Gastroesophageal sphincter (tissue), 4 donors: ENCODE data around the gene FZR1. TPM values are rescaled to one million over a fixed set of nuclear protein-coding genes. Genes with fewer than 3 reads are reported as not detected.

ENCODE experiments used
- ATAC-seq: fragments of 150-250 bp; one replicate; pipeline ENCODE4 v1.9.1; 2016; ENCODE audit warnings: mild to moderate bottlenecking, moderate library complexity
- H3K27ac ChIP-seq, 4 donors: fragments of 200-600 bp; sonication (generic) in 3 of 4; 1 replicate in 3 of 4; 2 replicates in 1 of 4; pipeline ENCODE4 v1.5.1; 2016 to 2019
- H3K27me3 ChIP-seq: fragments of 200-600 bp; sonication (generic); one replicate; pipeline ENCODE4 v1.5.1; 2019
- H3K36me3 ChIP-seq, 2 donors: fragments of 200-600 bp; sonication (generic); one replicate each; pipeline ENCODE4 v1.5.1; 2019; ENCODE audit warnings: control low read depth in 1 of 2
- H3K4me1 ChIP-seq, 3 donors: fragments of 200-600 bp; sonication (generic); 1 replicate in 2 of 3; 2 replicates in 1 of 3; pipeline ENCODE4 v1.5.1; 2016 to 2019; ENCODE audit warnings: control low read depth in 2 of 3
- H3K4me3 ChIP-seq, 2 donors: fragments of 200-600 bp; sonication (generic); one replicate each; pipeline ENCODE4 v1.5.1; 2019; ENCODE audit warnings: mild to moderate bottlenecking in 1 of 2, moderate library complexity in 1 of 2
- H3K9me3 ChIP-seq, 3 donors: fragments of 200-600 bp; sonication (generic); one replicate each; pipeline ENCODE4 v1.5.1; 2017 to 2019; ENCODE audit warnings: control low read depth in 2 of 3
- EP300 ChIP-seq: sonication (generic); formaldehyde crosslinking; IDR thresholded peaks from one replicate; pipeline ENCODE4 v1.6.1; 2017; ENCODE audit warnings: antibody characterized with exemption, mild to moderate bottlenecking
- POLR2A ChIP-seq, 2 donors: fragments of 450-650 bp; IDR thresholded peaks; one replicate each; pipeline ENCODE4 v1.6.1; 2017; ENCODE audit warnings: antibody characterized with exemption in 2 of 2, mild to moderate bottlenecking in 2 of 2, moderate library complexity in 1 of 2
- POLR2AphosphoS5 ChIP-seq: sonication (generic); formaldehyde crosslinking; IDR thresholded peaks from one replicate; pipeline ENCODE4 v1.6.1; 2017; ENCODE audit warnings: antibody characterized with exemption
- WGBS, 2 donors: methylation state at CpG; one replicate each; pipeline ENCODE4 v1.1.5; 2018; ENCODE audit warnings: low coverage in 1 of 2; 5-methylcytosine and 5-hydroxymethylcytosine counted together
- total RNA-seq, 4 donors: library from RNA; depleted of rRNA; stranded (reverse); fragments of >200 nt; gene quantifications; one replicate each; pipeline ENCODE4 v1.1.0, GENCODE V29; 2016
- TF ChIP-seq, protein P1 (sequence below), 4 experiments: fragments of 200-600 bp in 2 of 4; fragments of 450-650 bp in 2 of 4; sonication (generic) in 1 of 4; IDR thresholded peaks; one replicate each; pipeline ENCODE4 v1.5.1; 2017 to 2019; ENCODE audit warnings: antibody characterized with exemption in 4 of 4, mild to moderate bottlenecking in 2 of 4, moderate library complexity in 2 of 4

The FZR1 gene
- total RNA-seq, 4 donors from 2014 or later = 17.6 to 32.9 (median 23.0) TPM

- 51% methylated on average over 3 of the region's 15 CpGs; no CpG with 5 or more reads in 1 of the 2 donors for WGBS, 2 donors
- no peak for TF ChIP-seq EP300
- TF ChIP-seq, protein P1, sequence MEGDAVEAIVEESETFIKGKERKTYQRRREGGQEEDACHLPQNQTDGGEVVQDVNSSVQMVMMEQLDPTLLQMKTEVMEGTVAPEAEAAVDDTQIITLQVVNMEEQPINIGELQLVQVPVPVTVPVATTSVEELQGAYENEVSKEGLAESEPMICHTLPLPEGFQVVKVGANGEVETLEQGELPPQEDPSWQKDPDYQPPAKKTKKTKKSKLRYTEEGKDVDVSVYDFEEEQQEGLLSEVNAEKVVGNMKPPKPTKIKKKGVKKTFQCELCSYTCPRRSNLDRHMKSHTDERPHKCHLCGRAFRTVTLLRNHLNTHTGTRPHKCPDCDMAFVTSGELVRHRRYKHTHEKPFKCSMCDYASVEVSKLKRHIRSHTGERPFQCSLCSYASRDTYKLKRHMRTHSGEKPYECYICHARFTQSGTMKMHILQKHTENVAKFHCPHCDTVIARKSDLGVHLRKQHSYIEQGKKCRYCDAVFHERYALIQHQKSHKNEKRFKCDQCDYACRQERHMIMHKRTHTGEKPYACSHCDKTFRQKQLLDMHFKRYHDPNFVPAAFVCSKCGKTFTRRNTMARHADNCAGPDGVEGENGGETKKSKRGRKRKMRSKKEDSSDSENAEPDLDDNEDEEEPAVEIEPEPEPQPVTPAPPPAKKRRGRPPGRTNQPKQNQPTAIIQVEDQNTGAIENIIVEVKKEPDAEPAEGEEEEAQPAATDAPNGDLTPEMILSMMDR (IDR thresholded peaks at IDR 0.05) = no peak
- no peak for TF ChIP-seq POLR2A (IDR thresholded peaks at IDR 0.05)
- TF ChIP-seq POLR2AphosphoS5 = no peak
- peaks cover 0 to 35% of the 10 kb centered on the region in 2 donors for H3K36me3 ChIP-seq
- H3K4me1 ChIP-seq = peaks cover 0 to 68% (median 0%) of the 10 kb centered on the region in 3 donors
- no peak overlapping the region for H3K4me3 ChIP-seq
- no peaks in the 10 kb centered on the region for H3K27me3 ChIP-seq
- H3K27ac ChIP-seq = no peak overlapping the region
- ATAC-seq = no peak
- H3K9me3 ChIP-seq = no peaks in the 10 kb centered on the region
These were observed 10.6 kb downstream of the FZR1 start for GRCh38 chr19:3516675-3517207.

GRCh38 chr19:3517638-3518037, 11.5 kb downstream of the FZR1 start:
- H3K9me3 ChIP-seq = no peaks in the 10 kb centered on the region
- no peak overlapping the region for H3K27ac ChIP-seq
- no peak for TF ChIP-seq EP300
- no peak for TF ChIP-seq POLR2A (IDR thresholded peaks at IDR 0.05)
- TF ChIP-seq, protein P1 (IDR thresholded peaks at IDR 0.05) = no peak
- no peak for TF ChIP-seq POLR2AphosphoS5
- ATAC-seq = no peak
- H3K36me3 ChIP-seq = peaks cover 0 to 39% of the 10 kb centered on the region in 2 donors
- H3K4me1 ChIP-seq = peaks cover 0 to 59% (median 0%) of the 10 kb centered on the region in 3 donors
- H3K4me3 ChIP-seq = no peak overlapping the region
- 73 to 79% methylated on average over 2 of the region's 2 CpGs for WGBS, 2 donors
- no peaks in the 10 kb centered on the region for H3K27me3 ChIP-seq

DNA sequence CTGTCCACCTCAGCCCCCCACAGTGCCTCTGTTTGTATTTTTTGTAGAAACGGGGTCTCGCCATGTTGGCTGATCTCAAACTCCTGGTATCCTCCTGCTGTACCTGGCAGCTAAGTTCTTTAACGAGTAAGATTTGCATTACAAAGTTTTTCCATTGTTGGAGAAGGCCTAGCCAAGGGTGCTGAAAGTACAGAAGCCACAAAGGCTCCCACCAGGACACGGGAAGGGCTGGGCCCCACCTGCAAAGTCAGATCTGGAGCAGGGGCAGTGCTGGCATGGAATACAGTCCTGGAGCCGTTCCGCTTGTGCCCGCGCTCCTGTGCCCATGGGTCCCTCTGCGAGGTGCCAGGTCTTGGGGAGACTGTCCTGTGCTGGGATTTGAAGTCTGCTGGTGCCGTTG, 12.1 kb downstream of the FZR1 start:
- Histone ChIP-seq H3K27me3 (no peaks in the 10 kb centered on the region), H3K9me3 (no peaks in the 10 kb centered on the region), H3K4me1 (peaks cover 0 to 52% (median 0%) of the 10 kb centered on the region in 3 donors), H3K4me3 (no peak overlapping the region), H3K27ac (no peak overlapping the region), H3K36me3 (peaks cover 0 to 45% of the 10 kb centered on the region in 2 donors)
- no peak for ATAC-seq
- TF ChIP-seq POLR2AphosphoS5 (no peak), EP300 (no peak), POLR2A (IDR thresholded peaks at IDR 0.05) (no peak)
- TF ChIP-seq, protein P1 (IDR thresholded peaks at IDR 0.05) = no peak
- 60 to 66% methylated on average over 4 to 5 of the region's 10 CpGs for WGBS, 2 donors

GRCh38 chr19:3518659-3519058, 12.5 kb downstream of the FZR1 start:
- no peaks in the 10 kb centered on the region for H3K9me3 ChIP-seq
- no peak for ATAC-seq
- no peak overlapping the region for H3K27ac ChIP-seq
- H3K36me3 ChIP-seq = peaks cover 0 to 49% of the 10 kb centered on the region in 2 donors
- no peak overlapping the region for H3K4me3 ChIP-seq
- 92% methylated on average over 2 of the region's 2 CpGs; no CpG with 5 or more reads in 1 of the 2 donors for WGBS, 2 donors
- TF ChIP-seq POLR2AphosphoS5 = no peak
- TF ChIP-seq POLR2A (IDR thresholded peaks at IDR 0.05) = no peak
- TF ChIP-seq EP300 = no peak
- TF ChIP-seq, protein P1 (IDR thresholded peaks at IDR 0.05) = no peak
- no peaks in the 10 kb centered on the region for H3K27me3 ChIP-seq
- H3K4me1 ChIP-seq = peaks cover 0 to 48% (median 0%) of the 10 kb centered on the region in 3 donors

- Histone ChIP-seq H3K4me3 (no peak overlapping the region), H3K9me3 (no peaks in the 10 kb centered on the region), H3K36me3 (peaks cover 0 to 50% of the 10 kb centered on the region in 2 donors), H3K27me3 (no peaks in the 10 kb centered on the region), H3K4me1 (peaks cover 0 to 44% (median 0%) of the 10 kb centered on the region in 3 donors), H3K27ac (no peak overlapping the region)
- no peak for TF ChIP-seq POLR2A (IDR thresholded peaks at IDR 0.05)
- TF ChIP-seq EP300 = no peak
- TF ChIP-seq, protein P1 (IDR thresholded peaks at IDR 0.05) = no peak
- no peak for TF ChIP-seq POLR2AphosphoS5
- no CpG with 5 or more reads among the region's 18 CpGs for WGBS, 2 donors
- no peak for ATAC-seq
These were observed 13.0 kb downstream of the FZR1 start for GRCh38 chr19:3519126-3519525.
